OCI-LY1 (cell line): ENCODE data around the gene RAB40C.

Experiments
- H2AFZ ChIP-seq: fragments of 200-600 bp; sonication (generic), shearing (Covaris generic); 2 replicates; pipeline ENCODE4 v1.6.0; 2014; ENCODE audit warnings: antibody characterized with exemption, mild to moderate bottlenecking, low read length
- H3F3A ChIP-seq: fragments of 200-600 bp; sonication (generic), shearing (Covaris generic); 2 replicates; pipeline ENCODE4 v1.6.0; 2014; ENCODE audit warnings: mild to moderate bottlenecking, antibody characterized with exemption, low read length, moderate library complexity; ENCODE audit not compliant: insufficient read depth
- H3K27ac ChIP-seq: fragments of 200-600 bp; sonication (generic); 2 replicates; pipeline ENCODE4 v1.5.1; 2014; ENCODE audit warnings: low read length, mixed run types, mild to moderate bottlenecking, low read depth; ENCODE audit not compliant: poor library complexity, severe bottlenecking
- H3K27me3 ChIP-seq: fragments of 200-600 bp; sonication (generic); 2 replicates; pipeline ENCODE4 v1.6.0; 2014; ENCODE audit warnings: antibody characterized with exemption, mild to moderate bottlenecking, low read length, moderate library complexity; ENCODE audit not compliant: insufficient read depth
- H3K36me3 ChIP-seq: fragments of 200-600 bp; sonication (generic); 2 replicates; pipeline ENCODE4 v1.6.1; 2014; ENCODE audit warnings: mild to moderate bottlenecking, antibody characterized with exemption, low read length, moderate library complexity, mixed read lengths; ENCODE audit not compliant: insufficient read depth
- H3K4me1 ChIP-seq: fragments of 200-600 bp; sonication (generic); 2 replicates; pipeline ENCODE4 v1.5.1; 2014; ENCODE audit warnings: mild to moderate bottlenecking, low read length, moderate library complexity; ENCODE audit not compliant: insufficient read depth, severe bottlenecking
- H3K4me2 ChIP-seq: fragments of 200-600 bp; sonication (generic), shearing (Covaris generic); 2 replicates; pipeline ENCODE4 v1.6.1; 2014; ENCODE audit warnings: low read length
- H3K4me3 ChIP-seq: fragments of 200-600 bp; sonication (generic); 2 replicates; pipeline ENCODE4 v1.5.1; 2014; ENCODE audit warnings: low read length, low read depth, mild to moderate bottlenecking, mixed read lengths; ENCODE audit not compliant: poor library complexity, severe bottlenecking
- H3K79me2 ChIP-seq: fragments of 200-600 bp; shearing (Covaris generic); 2 replicates; pipeline ENCODE4 v1.6.1; 2016; ENCODE audit warnings: mixed run types, low read length, mixed read lengths; ENCODE audit not compliant: insufficient read depth
- H3K9ac ChIP-seq: fragments of 200-600 bp; sonication (generic), shearing (Covaris generic); 2 replicates; pipeline ENCODE4 v1.6.1; 2014; ENCODE audit warnings: mild to moderate bottlenecking, low read length, mixed read lengths
- H3K9me2 ChIP-seq: fragments of 200-600 bp; sonication (generic), shearing (Covaris generic); 2 replicates; pipeline ENCODE4 v1.6.1; 2014; ENCODE audit warnings: low read depth, mild to moderate bottlenecking, low read length, mixed read lengths
- H3K9me3 ChIP-seq: fragments of 200-600 bp; shearing (Covaris generic); 2 replicates; pipeline ENCODE4 v1.6.1; 2014; ENCODE audit warnings: low read length, mixed read lengths
- H4K20me1 ChIP-seq: fragments of 200-600 bp; sonication (generic), shearing (Covaris generic); 2 replicates; pipeline ENCODE4 v1.6.0; 2016; ENCODE audit warnings: mild to moderate bottlenecking, low read length; ENCODE audit not compliant: insufficient read depth
- EZH2 ChIP-seq: fragments of 200-600 bp; sonication (generic), shearing (Covaris generic); IDR thresholded peaks from 2 replicates; pipeline ENCODE4 v1.8.0; 2017; ENCODE audit warnings: borderline replicate concordance, mixed run types, mild to moderate bottlenecking, antibody characterized with exemption, low read length, moderate library complexity, mixed read lengths
- TF ChIP-seq, protein P1 (sequence below): fragments of 200-600 bp; sonication (generic), shearing (Covaris generic); IDR thresholded peaks from 2 replicates; pipeline ENCODE4 v1.5.1; 2017; ENCODE audit warnings: mild to moderate bottlenecking, antibody characterized with exemption, low read length, moderate library complexity, mixed read lengths

Gene RAB40C

DNA sequence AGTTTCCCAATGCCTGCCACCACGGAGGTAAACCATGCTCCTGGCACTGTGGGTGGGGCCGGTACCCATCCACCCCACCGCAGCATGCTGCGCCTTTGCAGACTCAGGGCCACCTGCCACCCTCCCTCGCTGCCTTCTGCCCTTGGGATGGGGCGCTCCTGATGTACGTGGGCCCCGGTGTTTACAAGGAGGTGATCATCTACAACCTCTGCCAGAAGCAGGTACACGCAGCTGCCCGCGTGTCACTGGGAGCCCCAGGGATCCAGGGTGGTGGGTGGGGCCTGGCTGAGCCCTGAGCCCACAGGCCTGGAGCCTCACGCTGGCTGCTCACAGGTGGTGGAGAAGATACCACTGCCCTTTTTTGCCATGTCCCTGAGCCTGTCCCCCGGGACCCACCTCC is 76.7 kb downstream of the RAB40C start:
- Histone ChIP-seq H4K20me1 (no peaks in the 10 kb centered on the region), H2AFZ (no peak overlapping the region), H3K27ac (no peak overlapping the region), H3K4me3 (no peak overlapping the region), H3K9me3 (no peaks in the 10 kb centered on the region), H3K9me2 (no peaks in the 10 kb centered on the region), H3K9ac (no peak overlapping the region), H3F3A (no peaks in the 10 kb centered on the region), H3K4me2 (no peak overlapping the region), H3K79me2 (no peaks in the 10 kb centered on the region), H3K4me1 (peaks cover 16% of the 10 kb centered on the region), H3K36me3 (peaks cover 42% of the 10 kb centered on the region), H3K27me3 (no peaks in the 10 kb centered on the region)
- TF ChIP-seq, protein P1, sequence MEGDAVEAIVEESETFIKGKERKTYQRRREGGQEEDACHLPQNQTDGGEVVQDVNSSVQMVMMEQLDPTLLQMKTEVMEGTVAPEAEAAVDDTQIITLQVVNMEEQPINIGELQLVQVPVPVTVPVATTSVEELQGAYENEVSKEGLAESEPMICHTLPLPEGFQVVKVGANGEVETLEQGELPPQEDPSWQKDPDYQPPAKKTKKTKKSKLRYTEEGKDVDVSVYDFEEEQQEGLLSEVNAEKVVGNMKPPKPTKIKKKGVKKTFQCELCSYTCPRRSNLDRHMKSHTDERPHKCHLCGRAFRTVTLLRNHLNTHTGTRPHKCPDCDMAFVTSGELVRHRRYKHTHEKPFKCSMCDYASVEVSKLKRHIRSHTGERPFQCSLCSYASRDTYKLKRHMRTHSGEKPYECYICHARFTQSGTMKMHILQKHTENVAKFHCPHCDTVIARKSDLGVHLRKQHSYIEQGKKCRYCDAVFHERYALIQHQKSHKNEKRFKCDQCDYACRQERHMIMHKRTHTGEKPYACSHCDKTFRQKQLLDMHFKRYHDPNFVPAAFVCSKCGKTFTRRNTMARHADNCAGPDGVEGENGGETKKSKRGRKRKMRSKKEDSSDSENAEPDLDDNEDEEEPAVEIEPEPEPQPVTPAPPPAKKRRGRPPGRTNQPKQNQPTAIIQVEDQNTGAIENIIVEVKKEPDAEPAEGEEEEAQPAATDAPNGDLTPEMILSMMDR = no peak
- no peak for TF ChIP-seq EZH2

DNA sequence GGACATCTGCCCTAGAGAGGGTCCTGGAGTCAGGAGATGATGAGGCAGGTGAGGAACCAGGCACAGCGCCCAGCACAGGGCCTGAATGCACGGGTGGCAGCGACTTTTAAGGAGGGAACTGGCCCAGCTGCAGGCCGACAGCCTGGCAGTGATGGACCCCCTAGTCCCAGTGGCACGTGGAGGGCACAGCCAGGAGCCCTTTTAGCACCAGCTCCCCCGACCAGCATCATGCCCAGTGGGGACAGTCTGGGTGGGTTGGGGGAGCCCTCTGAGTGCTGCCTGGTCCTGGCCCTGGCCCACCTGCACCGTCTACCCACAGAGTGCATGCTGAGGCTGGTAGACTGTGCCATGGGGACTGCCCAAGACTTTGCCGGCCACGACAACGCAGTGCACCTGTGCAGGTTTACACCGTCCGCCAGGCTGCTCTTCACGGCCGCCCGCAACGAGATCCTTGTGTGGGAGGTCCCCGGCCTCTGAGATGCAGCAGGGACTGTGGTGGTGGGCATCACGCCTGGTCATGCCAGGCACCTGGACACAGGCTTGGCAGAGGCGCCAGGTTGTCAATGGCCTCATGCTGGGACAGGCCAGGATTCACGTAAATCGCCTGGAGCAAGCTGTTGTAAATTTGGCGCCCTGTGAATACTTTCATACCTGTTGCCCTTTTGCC is 77.4 kb downstream of the RAB40C start:
- TF ChIP-seq EZH2 = no peak
- TF ChIP-seq, protein P1 = no peak
- 0 out of 2 replicates have a peak overlapping the region, but pooled peaks have one; percentile 52 for H2AFZ ChIP-seq
- H3K4me3 ChIP-seq = peak overlapping the region; percentile 99
- peaks cover 16% of the 10 kb centered on the region for H3K4me1 ChIP-seq
- H3K27me3 ChIP-seq = no peaks in the 10 kb centered on the region
- no peaks in the 10 kb centered on the region for H3F3A ChIP-seq
- no peaks in the 10 kb centered on the region for H3K79me2 ChIP-seq
- H3K9me3 ChIP-seq = no peaks in the 10 kb centered on the region
- H3K4me2 ChIP-seq = peak overlapping the region; percentile 70
- peaks cover 42% of the 10 kb centered on the region for H3K36me3 ChIP-seq
- no peaks in the 10 kb centered on the region for H4K20me1 ChIP-seq
- H3K9me2 ChIP-seq = no peaks in the 10 kb centered on the region
- H3K9ac ChIP-seq = peak overlapping the region; percentile 67
- peak overlapping the region; percentile 59 for H3K27ac ChIP-seq

DNA sequence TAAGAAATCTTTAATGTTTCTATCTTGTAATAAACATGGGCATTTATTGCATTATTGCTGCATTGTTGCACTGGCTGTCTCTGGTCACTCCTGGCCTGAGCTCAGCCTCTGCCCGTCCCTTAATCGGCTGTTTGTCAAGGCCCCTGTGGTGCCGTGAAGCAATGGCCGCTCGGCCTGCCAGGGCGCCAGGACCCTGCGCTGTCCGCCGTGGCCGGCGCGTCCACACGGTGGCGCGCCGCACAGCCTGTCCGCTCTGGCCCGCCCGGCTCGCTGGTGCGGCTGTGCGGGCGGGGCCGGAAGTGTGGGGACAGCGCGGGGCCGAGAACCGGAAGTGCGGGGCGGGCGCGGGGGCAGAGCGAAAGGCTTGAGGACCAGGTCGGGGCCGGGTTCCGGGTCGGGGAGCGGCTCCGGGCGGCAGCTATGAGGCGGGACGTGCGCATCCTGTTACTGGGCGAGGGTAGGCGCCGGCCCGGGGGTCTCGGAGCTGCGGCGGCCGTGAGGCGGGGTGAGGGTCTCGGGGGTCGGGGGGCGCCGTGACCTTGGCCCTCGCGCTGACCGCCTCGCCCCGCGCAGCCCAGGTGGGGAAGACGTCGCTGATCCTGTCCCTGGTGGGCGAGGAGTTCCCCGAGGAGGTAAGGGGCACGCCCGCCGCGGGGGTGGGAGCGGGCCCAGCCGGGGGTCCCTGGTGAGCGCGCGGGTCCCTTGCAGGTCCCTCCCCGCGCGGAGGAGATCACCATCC is 78.1 kb downstream of the RAB40C start, which contains the start of gene RHOT2:
RHOT2 (plus strand) TSS at position 353 of the 739 bp plus-strand sequence; CDS start at position 421, 68 bp downstream.
- Histone ChIP-seq H3F3A (no peaks in the 10 kb centered on the region), H3K9me3 (no peaks in the 10 kb centered on the region), H3K79me2 (no peaks in the 10 kb centered on the region), H3K27me3 (no peaks in the 10 kb centered on the region), H3K4me1 (peaks cover 16% of the 10 kb centered on the region), H3K4me3 (peak within 1 kb of the TSS; percentile 99), H3K27ac (peak within 1 kb of the TSS; percentile 59), H3K9me2 (no peaks in the 10 kb centered on the region), H3K9ac (peak within 1 kb of the TSS; percentile 99), H3K4me2 (peak within 1 kb of the TSS; percentile 84), H2AFZ (0 out of 2 replicates have a peak within 1 kb of the TSS, but pooled peaks have one; percentile 52), H4K20me1 (no peaks in the 10 kb centered on the region), H3K36me3 (peaks cover 42% of the 10 kb centered on the region)
- TF ChIP-seq EZH2 = no peak
- TF ChIP-seq, protein P1 = peak; percentile 94
